ENCODE data around the gene PPIF.

DNA sequence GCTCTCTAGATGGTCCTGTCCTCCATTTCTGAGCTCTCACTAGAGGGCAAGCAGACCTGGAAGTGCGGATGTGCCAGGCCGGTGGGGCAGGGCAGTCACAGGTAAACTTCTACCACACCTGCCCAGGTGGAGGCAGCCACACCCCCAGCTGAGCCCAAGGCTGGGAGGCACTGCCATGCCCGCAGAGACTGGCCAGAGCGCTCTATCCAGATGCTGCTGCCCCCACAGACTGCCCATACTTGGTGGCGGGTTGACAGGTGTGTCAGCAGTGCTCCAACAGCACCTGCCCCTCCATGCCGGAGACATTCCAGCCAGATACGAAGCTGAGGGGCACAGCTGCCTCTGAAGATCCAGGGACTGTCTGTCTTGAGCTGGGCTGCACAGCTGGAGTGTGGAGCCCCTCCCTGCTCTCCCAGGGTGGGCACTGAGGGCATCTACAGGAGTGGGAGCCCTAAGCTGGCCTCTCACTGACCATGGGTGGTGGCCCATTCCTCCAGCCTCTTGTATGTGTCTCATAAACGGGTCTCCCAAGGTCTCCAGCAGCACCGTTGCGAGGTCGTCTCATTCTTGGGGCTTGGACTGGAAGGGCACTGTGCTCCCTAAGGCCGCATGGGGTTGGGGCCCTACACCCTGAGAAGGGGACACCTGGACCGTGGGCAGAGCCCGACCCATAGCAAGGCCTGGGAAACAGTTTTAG is 38.2 kb upstream of the PPIF start:
- TF ChIP-seq FOXK2 (IDR thresholded peaks at IDR 0.05), result no peak
- no peak for TF ChIP-seq ELF4 (IDR thresholded peaks at IDR 0.05)
- TF ChIP-seq ZNF384 (IDR thresholded peaks at IDR 0.05), result no peak
- TF ChIP-seq SP1 (IDR thresholded peaks at IDR 0.05), result no peak
